ENCODE results near the gene MANSC4. TPM values are rescaled to one million over a fixed set of nuclear protein-coding genes. Genes with fewer than 3 reads are reported as not detected.

Gene MANSC4
- total RNA-seq, 2 experiments from 2014 or later: not detected

- ChIA-PET CTCF (ENCODE audit: unreplicated experiment) (no interaction called here), POLR2A (interaction anchor here (0.6 kb wide), 1 partner anchor 78 kb away, joined by 6 read pairs; no protein-coding TSS in a partner anchor)
- Histone ChIP-seq H3K4me2 (ENCODE audit: low read length) (no peak overlapping the region), H3K4me1 (ENCODE audit: insufficient read depth, low read length, poor library complexity, severe bottlenecking) (no peaks in the 10 kb centered on the region), H4K20me1 (ENCODE audit: insufficient read depth, low read length) (no peaks in the 10 kb centered on the region), H3K36me3 (ENCODE audit: insufficient read depth, low read length) (no peaks in the 10 kb centered on the region), H2AFZ (ENCODE audit: low read length) (no peak overlapping the region), H3K27ac (ENCODE audit: low read depth, low read length, poor library complexity, severe bottlenecking) (no peak overlapping the region), H3K9me2 (ENCODE audit: insufficient read depth, low read length) (no peaks in the 10 kb centered on the region), H3K79me2 (ENCODE audit: insufficient read depth, low read depth, low read length) (no peaks in the 10 kb centered on the region), H3K9me3 (ENCODE audit: low read length) (no peaks in the 10 kb centered on the region), H3K4me3 (ENCODE audit: low read depth, low read length, poor library complexity, severe bottlenecking) (no peak overlapping the region)
- no peak for TF ChIP-seq EZH2phosphoT487 (IDR thresholded peaks at IDR 0.05; ENCODE audit: borderline replicate concordance, low read depth, low read length)
- TF ChIP-seq, protein P1, sequence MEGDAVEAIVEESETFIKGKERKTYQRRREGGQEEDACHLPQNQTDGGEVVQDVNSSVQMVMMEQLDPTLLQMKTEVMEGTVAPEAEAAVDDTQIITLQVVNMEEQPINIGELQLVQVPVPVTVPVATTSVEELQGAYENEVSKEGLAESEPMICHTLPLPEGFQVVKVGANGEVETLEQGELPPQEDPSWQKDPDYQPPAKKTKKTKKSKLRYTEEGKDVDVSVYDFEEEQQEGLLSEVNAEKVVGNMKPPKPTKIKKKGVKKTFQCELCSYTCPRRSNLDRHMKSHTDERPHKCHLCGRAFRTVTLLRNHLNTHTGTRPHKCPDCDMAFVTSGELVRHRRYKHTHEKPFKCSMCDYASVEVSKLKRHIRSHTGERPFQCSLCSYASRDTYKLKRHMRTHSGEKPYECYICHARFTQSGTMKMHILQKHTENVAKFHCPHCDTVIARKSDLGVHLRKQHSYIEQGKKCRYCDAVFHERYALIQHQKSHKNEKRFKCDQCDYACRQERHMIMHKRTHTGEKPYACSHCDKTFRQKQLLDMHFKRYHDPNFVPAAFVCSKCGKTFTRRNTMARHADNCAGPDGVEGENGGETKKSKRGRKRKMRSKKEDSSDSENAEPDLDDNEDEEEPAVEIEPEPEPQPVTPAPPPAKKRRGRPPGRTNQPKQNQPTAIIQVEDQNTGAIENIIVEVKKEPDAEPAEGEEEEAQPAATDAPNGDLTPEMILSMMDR (conservative IDR thresholded peaks at IDR 0.05; ENCODE audit: low read length): no peak
- no peak for DNase-seq (ENCODE audit: low spot score)
- no TSS peak for BruUV-seq (replicated peaks)
- intact Hi-C loops (cut with micrococcal nuclease; ENCODE audit: unreplicated experiment): no loop called here
Observed at GRCh38 chr12:27806259-27806658, 26.2 kb upstream of the MANSC4 start.

DNA sequence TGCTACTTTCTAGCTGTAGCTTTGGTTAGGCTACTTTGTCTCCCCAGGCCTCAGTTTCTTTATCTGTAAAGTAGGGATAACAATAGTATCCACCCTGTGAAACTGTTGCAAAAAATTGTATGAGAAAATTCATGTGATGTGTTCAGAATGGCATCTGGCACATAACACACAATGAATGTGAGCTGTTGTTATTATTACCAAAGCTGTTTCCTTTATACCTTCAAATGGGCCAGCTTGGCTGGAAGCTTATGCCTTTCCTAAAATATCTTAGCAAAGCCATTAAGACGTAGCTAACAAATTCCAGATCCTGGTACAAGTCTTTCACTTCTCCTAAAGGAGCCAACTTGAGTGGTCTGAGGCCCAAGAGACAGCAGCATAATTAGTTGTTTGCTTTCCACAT is 25.2 kb upstream of the MANSC4 start:
- no peak overlapping the region for H3K4me2 ChIP-seq (ENCODE audit: low read length)
- intact Hi-C loops (cut with micrococcal nuclease; ENCODE audit: unreplicated experiment): no loop called here
- TF ChIP-seq EZH2phosphoT487 (IDR thresholded peaks at IDR 0.05; ENCODE audit: borderline replicate concordance, low read depth, low read length): no peak
- TF ChIP-seq, protein P1 (conservative IDR thresholded peaks at IDR 0.05; ENCODE audit: low read length): no peak
- H3K4me3 ChIP-seq (ENCODE audit: low read depth, low read length, poor library complexity, severe bottlenecking): no peak overlapping the region
- H3K4me1 ChIP-seq (ENCODE audit: insufficient read depth, low read length, poor library complexity, severe bottlenecking): no peaks in the 10 kb centered on the region
- ChIA-PET POLR2A (interaction anchor here (0.6 to 0.9 kb wide), 2 partner anchors 16 to 55 kb away, joined by 3 to 5 read pairs; no protein-coding TSS in a partner anchor), CTCF (ENCODE audit: unreplicated experiment) (no interaction called here)
- H3K27ac ChIP-seq (ENCODE audit: low read depth, low read length, poor library complexity, severe bottlenecking): no peak overlapping the region
- no TSS peak for BruUV-seq (replicated peaks)
- no peaks in the 10 kb centered on the region for H3K79me2 ChIP-seq (ENCODE audit: insufficient read depth, low read depth, low read length)
- H4K20me1 ChIP-seq (ENCODE audit: insufficient read depth, low read length): no peaks in the 10 kb centered on the region
- no peak for DNase-seq (ENCODE audit: low spot score)
- H3K36me3 ChIP-seq (ENCODE audit: insufficient read depth, low read length): no peaks in the 10 kb centered on the region
- no peaks in the 10 kb centered on the region for H3K9me2 ChIP-seq (ENCODE audit: insufficient read depth, low read length)
- no peak overlapping the region for H2AFZ ChIP-seq (ENCODE audit: low read length)
- H3K9me3 ChIP-seq (ENCODE audit: low read length): no peaks in the 10 kb centered on the region

- H3K79me2 ChIP-seq (ENCODE audit: insufficient read depth, low read depth, low read length): no peaks in the 10 kb centered on the region
- BruUV-seq (replicated peaks): no TSS peak
- POLR2A ChIA-PET: no interaction called here
- peaks cover 16% of the 10 kb centered on the region for H3K36me3 ChIP-seq (ENCODE audit: insufficient read depth, low read length)
- no peak overlapping the region for H3K27ac ChIP-seq (ENCODE audit: low read depth, low read length, poor library complexity, severe bottlenecking)
- CTCF ChIA-PET (ENCODE audit: unreplicated experiment): no interaction called here
- no peak overlapping the region for H2AFZ ChIP-seq (ENCODE audit: low read length)
- no peaks in the 10 kb centered on the region for H3K9me2 ChIP-seq (ENCODE audit: insufficient read depth, low read length)
- no peaks in the 10 kb centered on the region for H3K4me1 ChIP-seq (ENCODE audit: insufficient read depth, low read length, poor library complexity, severe bottlenecking)
- no peak for DNase-seq (ENCODE audit: low spot score)
- H3K4me3 ChIP-seq (ENCODE audit: low read depth, low read length, poor library complexity, severe bottlenecking): no peak overlapping the region
- H3K9me3 ChIP-seq (ENCODE audit: low read length): no peaks in the 10 kb centered on the region
- no peak for TF ChIP-seq EZH2phosphoT487 (IDR thresholded peaks at IDR 0.05; ENCODE audit: borderline replicate concordance, low read depth, low read length)
- TF ChIP-seq, protein P1 (conservative IDR thresholded peaks at IDR 0.05; ENCODE audit: low read length): no peak
- no peaks in the 10 kb centered on the region for H4K20me1 ChIP-seq (ENCODE audit: insufficient read depth, low read length)
- no peak overlapping the region for H3K4me2 ChIP-seq (ENCODE audit: low read length)
- intact Hi-C loops (cut with micrococcal nuclease; ENCODE audit: unreplicated experiment): no loop called here
Observed at GRCh38 chr12:27802936-27803335, 22.9 kb upstream of the MANSC4 start.

Measured in OCI-LY7 (cell line).